HL-60/S4 treated with retinoic acid at 250 ng/mL for 4 days and 3 days (cell line): ENCODE data around the gene ICAM3.
"Not testable (repeated sequence)": the region's sequence is repeated elsewhere in the genome, so short reads cannot be mapped to it uniquely, and the experiment has no call there.

Experiments
- in situ Hi-C: fragments of 300-500 bp; cut with MboI; formaldehyde crosslinking; loops from 2 replicates; pipeline ENCODE4 v1.7.0; 2022; ENCODE audit warnings: low sequenced_read_pairs

ICAM3 gene, protein sequence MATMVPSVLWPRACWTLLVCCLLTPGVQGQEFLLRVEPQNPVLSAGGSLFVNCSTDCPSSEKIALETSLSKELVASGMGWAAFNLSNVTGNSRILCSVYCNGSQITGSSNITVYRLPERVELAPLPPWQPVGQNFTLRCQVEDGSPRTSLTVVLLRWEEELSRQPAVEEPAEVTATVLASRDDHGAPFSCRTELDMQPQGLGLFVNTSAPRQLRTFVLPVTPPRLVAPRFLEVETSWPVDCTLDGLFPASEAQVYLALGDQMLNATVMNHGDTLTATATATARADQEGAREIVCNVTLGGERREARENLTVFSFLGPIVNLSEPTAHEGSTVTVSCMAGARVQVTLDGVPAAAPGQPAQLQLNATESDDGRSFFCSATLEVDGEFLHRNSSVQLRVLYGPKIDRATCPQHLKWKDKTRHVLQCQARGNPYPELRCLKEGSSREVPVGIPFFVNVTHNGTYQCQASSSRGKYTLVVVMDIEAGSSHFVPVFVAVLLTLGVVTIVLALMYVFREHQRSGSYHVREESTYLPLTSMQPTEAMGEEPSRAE

DNA sequence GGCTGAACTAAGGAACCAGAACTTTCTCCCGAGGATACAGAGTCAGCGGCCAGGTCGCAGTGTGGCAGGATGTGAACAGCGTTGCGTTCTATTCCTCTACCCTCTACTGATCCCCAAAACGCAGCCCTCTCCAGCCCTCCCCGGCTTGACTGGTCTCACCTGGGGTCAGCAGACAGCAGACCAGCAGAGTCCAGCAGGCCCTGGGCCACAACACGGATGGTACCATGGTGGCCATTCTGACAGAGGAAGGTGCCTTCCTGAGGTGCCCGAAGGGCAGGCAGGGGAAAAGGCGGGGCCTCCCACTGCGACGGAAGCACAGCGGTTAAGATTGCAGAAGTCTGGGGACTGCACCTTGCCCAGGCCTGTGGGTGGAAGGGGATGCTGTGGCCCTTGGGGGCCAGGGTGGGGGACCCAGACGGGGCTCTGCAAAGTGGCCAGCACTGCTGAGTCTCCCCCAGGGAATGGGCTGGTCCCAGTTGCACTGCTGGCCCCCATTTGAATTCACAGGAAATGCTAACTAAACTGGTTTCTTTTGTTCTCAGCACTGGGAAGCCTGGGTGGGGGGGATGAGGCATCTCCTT lies at the start of gene ICAM3:
Gene ICAM3 (minus strand): TSS at position 245 of the 581 bp plus-strand sequence. CDS start 10 bp downstream, at position 235.
- in situ Hi-C loops: no loop called here

DNA sequence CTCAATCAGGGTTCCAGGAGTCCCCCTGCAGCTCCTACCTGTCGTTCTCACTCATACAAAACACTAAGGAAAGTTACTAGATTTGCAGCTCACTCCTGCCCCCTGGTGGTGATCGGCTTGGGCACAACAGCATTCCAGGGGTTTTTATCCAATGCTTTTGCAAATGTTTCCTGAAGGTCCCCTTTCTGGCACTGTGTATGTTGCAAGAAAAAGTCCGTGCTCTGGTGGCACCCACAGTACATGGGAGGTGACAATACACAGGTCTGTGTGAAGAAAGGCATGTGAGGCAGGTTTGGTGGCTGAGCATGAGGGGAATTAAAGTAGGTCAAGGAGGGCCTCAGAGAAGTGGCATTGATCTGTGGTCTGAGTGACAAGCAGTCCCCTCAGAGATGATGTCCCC lies 49.5 kb upstream of the ICAM3 start:
- in situ Hi-C loops: loop anchor here (5.0 to 25.0 kb wide), 3 partner anchors 117 to 452 kb away; partner anchors contain the start of genes ANGPTL6, EIF3G, ICAM1 and OLFM2

DNA sequence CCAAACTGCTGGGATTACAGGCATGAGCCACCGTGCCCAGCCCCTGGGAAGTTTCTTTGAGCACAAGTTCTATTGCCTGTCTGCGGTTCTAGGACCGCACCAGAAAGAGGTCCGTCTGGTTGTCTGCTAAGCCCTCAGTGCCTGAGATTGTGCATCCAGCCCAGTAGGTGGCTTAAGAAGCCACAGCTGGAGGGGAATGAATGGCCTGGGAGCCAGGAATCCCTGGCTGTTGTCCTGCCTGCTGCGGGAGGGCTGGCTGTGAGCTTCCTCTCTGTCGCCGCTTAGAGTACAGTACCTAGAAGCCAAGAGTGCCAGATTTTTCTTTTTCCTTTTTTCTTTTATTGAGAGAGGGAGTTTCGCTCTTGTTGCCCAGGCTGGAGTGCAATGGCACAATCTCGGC lies 45.2 kb upstream of the ICAM3 start:
- in situ Hi-C loops: loop anchor here (25.0 kb wide), 2 partner anchors 272 to 447 kb away; partner anchors contain the start of genes ANGPTL6, EIF3G, OLFM2 and P2RY11

DNA sequence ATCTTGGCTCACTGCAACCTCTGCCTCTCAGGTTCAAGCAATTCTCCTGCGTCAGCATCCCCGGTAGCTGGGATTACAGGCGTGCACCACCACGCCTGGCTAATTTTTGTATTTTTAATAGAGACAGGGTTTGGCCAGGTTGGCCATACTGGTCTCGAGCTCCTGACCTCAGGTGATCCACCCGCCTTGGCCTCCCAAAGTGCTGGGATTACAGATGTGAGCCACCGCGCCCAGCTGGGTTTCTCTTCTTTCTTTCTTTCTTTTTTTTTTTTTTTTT lies 43.7 kb upstream of the ICAM3 start:
- in situ Hi-C loops: loop anchor here (25.0 kb wide), 2 partner anchors 271 to 446 kb away; partner anchors contain the start of genes ANGPTL6, EIF3G, OLFM2 and P2RY11

DNA sequence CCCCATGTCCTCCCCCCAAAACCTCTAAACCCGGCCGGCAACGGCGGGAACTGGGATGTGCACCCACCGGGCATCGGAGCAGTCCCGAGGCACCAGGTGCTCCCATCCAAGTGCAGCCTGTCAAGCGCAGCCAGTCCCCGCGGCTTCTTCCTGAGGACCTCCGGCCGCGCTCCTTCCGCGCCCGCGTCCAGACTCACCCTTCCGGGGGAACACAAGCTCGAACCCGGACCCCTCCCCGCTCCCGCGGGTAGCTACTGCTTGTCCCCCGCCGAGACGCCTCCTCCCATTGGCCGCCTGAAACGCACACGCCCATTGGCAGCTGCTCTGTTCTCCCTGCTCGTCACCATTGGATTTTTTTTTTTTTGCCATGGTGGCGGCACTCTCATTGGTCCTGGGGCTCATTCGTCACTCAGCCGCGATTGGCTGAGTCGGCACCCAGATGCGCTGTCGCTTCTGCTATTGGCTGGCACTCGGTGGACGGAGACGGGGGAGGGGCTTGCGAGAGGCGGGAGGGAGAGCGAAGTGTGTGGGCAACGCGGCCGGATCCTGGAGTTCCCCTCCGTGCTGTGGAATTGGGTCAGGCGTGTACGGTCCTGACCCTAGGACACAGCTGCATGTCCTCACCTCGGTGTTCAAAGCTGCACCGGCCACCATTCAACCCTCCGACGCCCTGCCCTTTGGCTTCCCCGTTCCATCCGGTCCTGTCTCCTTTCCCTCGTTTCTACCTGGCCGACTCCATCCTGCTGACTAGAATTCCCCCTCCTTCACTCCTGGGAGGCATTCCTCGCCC lies 41.1 kb upstream of the ICAM3 start, which contains the start of gene TYK2:
Gene TYK2 (minus strand): TSS at position 260 of the 790 bp plus-strand sequence. CDS start 2,166 bp downstream, outside the sequence.
- in situ Hi-C loops: loop anchor here (25.0 kb wide), 2 partner anchors 268 to 443 kb away; partner anchors contain the start of genes ANGPTL6, EIF3G, OLFM2 and P2RY11

DNA sequence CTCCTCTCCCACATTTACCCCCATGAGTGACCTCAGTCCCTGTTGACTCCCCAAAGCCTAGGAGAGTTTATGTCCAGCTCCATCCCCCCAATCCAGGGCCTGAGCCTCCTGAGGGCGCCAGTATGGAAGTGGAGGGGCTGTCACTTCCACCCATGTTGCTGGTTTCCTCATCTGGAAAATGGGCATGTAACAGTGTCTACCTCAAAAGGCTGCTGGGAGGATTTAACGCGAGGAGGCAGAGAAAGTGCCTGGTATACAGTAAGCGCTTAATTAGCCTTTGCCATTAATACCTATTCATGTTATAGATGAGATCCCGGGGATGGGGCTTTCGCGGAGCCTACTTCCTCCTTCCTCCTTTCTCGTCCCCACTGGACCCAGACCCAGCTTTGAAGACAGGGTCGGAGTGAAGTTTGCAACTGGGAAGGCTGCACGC lies 40.5 kb upstream of the ICAM3 start:
- in situ Hi-C loops: loop anchor here (25.0 kb wide), 2 partner anchors 268 to 443 kb away; partner anchors contain the start of genes ANGPTL6, EIF3G, OLFM2 and P2RY11

DNA sequence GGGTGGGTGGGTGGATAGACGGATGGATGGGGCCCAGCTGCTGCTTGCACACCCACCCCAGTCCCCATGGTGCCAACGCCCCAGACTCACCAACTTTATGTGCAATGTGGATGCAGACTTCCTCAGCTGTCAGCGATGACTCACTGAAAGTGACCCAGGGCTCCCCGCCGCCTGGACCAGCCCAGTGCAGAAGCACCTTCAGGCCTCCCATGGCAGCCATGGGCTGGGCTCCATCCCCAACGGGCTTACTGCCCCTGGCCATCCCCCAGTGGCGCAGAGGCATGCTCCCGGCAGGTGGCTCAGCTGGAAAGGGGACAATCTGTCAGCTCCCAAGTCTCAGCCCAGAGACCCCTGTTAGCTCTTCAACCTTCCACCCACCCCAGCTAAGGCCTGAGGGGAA lies 38.7 kb upstream of the ICAM3 start:
- in situ Hi-C loops: loop anchor here (25.0 kb wide), 2 partner anchors 266 to 441 kb away; partner anchors contain the start of genes ANGPTL6, EIF3G, OLFM2 and P2RY11

DNA sequence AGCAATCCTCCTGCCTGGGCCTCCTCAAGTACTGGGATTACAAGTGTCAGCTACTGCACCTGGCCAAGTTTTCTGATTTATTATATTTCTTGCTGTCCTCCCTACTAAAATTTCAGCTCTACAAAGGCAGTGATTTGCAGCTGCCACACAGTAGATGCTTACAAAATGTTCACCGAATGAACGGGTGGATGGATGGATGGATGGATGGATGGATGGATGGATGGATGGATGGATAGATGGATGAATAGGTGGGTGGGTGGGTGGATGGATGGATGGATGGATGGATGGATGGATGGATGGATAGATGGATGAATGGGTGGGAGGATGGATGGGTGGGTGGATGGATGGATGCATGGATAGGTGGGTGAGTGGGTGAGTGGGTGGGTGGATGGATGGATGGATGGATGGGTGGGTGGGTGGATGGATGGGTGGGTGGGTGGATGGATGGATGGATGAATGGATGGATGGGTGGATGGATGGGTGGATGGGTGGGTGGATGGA lies 37.8 kb upstream of the ICAM3 start:
- in situ Hi-C loops: loop anchor here (25.0 kb wide), 2 partner anchors 265 to 440 kb away; partner anchors contain the start of genes ANGPTL6, EIF3G, OLFM2 and P2RY11

DNA sequence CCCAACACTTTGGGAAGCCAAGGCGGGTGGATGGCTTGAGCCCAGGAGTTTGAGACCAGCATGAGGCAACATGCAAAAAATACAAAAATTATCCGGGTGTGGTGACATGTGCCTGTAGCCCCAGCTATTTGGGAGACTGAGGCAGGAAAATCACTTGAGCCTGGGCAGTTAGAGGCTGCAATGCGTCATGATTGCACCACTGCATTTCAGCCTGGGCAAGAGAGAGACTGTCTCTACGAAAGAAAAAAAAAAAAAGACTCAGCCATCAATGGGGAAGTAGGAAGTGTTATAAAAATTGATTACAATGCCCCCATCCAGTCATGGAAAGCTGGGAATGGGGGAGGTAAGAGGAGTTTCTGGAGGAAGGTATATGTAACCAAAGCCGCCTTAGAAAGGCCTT lies 35.5 kb upstream of the ICAM3 start:
- in situ Hi-C loops: loop anchor here (25.0 kb wide), 2 partner anchors 263 to 438 kb away; partner anchors contain the start of genes ANGPTL6, EIF3G, OLFM2 and P2RY11

DNA sequence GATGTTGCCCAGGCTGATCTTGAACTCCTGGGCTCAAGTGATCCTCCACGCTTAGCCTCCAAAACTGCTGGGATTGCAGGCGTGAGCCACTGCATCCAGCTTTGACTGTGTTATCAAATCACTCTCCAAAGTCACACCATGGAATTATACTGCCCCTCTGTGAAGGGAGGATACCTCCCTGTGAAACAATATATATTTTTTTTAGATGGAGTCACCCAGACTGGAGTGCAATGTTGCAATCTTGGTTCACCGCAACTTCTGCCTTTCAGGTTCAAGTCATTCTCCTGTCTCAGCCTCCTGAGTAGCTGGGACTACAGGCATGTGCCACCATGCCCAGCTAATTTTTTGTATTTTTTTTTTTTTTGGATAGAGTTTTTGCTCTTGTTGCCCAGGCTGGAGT lies 33.3 kb upstream of the ICAM3 start:
- in situ Hi-C loops: no loop called here

DNA sequence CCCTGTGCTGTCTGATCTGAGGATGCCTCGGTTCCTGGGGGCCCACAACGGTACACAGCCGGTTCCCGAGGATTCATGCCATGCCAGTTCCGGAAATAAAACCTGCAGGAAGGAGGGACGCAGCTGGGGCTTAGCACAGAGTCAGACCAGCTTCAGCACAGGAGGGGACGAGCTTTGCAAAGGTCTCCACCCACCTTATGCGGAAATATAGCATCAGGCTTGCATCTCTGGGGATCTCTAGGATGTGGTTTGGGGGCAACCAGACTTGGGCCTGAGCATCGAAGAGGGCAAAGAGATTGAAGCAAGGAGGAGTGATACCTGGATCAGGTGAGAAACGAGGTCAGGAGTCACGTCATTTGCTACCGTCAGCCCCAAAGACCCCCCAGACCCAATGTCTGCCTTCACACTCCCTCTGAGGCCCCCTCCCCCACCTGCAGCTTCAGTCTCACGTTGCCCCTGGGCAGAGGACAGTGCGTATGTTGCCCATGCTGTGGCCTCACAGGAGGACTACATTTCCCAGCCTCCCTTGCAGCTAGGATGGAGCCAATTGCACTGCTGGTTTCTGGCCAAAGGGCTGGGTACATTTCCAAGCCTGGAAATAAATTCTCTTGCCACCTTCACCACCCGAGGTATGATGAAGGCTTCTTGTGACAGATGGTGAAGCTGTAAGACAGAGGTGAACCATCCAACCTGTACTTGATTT lies 28.8 kb upstream of the ICAM3 start:
- in situ Hi-C loops: no loop called here

DNA sequence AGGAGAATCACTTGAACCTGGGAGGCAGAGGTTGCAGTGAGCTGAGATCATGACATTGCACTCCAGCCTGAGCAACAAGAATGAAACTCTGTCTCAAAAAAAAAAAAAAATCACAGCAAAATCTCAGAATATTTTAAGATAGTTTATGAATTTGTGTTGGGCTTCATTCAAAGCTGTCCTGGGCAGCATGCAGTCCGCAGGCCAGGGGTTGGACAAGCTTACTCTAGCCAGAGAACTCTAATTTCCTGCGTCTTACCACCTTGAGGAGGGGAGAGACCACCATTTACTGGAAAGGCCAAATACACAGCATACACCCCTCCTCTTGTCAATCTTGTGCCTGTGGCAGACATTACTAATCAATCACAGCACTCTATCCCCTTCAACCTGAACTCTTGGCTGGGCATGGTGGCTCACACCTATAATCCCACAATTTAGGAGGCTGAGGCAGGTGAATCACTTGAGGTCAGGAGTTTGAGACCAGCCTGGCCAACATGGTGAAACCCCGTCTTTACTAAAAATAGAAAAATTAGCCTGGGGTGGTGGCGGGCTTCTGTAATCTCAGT lies 27.6 kb upstream of the ICAM3 start:
- in situ Hi-C loops: not testable (repeated sequence)

DNA sequence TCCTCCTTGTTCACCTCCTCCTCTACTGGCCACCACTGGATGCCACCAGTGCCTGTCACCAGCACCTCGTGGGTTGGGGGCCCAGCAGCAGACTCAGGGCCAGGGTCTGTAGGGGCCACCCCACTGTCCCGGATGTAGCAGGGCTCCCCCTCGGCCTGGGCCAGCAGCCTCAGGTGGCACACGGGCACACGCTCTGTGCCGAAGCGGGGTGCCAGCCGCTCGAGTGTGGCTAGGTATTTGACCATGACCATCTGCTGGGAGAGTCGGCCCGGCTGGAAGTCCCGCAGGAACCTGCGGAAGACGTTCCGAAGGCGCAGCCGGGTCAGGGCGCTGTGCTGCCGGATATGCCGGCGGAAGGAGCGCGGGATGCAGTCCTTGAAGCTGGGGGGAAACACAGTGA lies 26.1 kb upstream of the ICAM3 start:
- in situ Hi-C loops: no loop called here

DNA sequence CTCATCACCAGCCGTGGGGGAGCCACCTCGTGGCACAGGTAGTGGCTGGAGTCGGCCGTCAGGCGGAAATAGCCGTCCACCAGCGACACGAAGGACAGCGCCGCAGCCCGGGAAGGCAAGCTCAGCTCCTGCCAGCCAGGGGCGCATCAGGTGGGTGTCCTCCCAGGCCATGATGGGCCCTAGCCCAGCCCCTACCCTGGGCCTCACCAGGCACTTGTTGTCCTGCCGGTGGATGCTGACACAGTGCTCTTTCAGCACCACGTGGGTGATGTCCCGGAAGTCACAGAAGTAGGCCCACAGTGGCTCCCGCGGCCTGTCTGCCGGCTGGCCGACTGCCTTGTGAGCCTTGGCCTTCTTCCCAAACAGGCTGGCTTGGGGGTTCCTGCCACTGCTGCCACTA lies 25.2 kb upstream of the ICAM3 start:
- in situ Hi-C loops: no loop called here

DNA sequence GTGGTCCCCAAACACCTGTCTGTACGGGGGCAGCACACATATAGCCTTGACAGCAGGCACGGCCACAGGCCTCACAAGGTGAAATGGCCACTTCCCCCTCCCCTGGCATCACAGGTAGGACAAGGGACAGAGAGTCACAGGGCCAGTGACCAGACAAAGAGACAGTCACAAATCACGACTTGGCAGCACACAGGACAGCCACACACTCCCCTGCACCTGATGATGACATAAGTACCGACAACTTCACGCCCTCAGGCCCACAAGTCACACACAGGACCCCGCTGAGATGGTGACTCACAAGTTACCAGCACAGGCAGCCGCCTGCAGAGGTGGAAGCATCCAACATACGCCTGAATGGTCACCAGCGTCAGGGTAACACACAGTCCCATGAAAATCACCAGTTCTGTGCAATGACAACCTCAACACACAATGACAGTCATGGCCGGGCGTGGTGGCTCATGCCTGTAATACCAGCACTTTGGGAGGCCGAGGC lies 24.4 kb upstream of the ICAM3 start:
- in situ Hi-C loops: no loop called here

DNA sequence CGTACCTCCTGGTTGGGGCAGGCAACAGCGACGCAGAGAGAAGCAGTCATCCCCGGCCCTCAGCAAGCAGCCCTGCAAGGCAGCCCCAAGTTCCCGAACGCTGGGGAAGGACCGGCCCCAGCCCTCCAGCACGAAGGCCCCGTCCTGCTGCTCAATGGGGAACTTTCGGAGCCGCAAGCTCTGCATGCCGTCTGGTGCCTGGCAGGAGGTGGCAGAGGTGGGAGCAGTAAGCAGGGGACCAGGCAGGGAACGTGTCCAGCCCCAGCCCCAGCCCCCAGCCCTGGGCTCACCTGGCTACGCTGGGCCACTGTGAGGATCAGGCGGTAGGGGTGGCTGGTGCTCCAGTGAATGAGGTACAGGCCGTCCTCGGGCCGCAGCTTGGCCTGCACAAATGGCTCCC lies 22.8 kb upstream of the ICAM3 start:
- in situ Hi-C loops: no loop called here

DNA sequence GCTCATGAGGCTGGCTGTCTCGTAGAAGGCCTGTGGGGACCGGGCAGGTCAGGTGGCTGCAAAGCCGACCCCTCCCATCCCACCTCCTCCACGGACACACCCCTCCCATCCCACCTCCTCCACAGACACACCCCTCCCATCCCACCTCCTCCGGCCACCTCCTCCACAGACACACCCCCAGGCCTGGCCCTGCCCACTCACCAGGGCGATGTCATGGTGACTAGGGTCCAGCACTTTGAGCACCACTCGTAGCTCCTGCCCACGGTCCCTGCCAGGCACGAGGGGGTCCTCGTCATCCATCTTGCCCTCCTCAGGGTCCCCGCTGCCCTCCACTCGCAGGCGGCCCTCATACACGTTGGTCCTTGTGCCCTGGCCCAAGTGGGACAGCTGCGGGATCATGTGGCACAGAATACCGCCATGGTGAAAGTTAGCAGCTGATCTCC lies 22.2 kb upstream of the ICAM3 start:
- in situ Hi-C loops: no loop called here

DNA sequence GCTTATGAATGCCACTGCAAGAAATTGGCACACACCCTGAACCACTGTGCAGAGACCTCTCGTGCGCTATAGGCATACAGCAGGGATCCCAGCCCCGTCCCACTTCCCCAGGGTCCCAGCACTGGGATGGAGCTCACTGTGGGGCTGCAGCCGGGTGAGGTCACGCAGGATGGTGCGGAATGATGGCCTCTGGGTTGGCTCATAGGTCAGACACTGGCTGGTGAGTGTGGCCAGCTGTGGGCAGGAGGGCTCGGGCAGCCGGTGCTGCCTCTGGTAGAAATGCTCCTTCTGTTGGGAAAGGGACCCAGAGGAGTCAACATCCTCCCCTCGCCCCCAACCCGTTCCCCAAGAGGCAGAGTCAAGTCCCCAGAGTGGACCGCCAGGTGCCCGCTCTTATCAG lies 17.0 kb upstream of the ICAM3 start:
- in situ Hi-C loops: no loop called here

DNA sequence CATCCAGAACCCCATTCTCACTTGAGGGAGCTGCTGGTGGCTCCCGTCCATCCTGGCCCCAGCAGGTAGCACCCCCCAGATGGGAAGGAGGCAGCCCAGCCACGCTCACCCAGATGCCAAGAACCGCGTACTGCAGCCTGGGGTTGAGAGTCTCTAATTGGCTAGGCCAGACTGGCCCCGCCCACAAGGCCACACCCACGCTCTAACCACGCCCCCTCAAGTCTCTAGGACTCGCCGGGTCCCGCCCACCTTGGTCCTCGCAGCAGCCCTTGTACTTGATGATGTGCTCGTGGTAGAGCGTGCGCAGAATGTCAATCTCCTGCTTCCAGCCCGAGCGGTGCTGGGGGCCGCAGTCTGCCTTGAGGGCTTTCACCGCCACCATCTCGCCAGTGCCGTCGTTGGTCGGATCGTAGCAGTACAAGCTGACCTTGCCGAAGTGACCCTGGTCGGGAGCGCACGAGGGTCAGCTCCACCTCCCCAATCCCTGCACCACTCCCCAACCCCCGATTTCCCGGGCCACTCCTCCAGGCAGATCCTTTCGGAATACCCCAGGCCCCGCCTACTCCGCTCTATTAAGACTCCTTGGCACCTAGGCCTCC lies 14.5 kb upstream of the ICAM3 start:
- in situ Hi-C loops: no loop called here
